ENCODE data around the gene PUM1. TPM values are rescaled to one million over a fixed set of nuclear protein-coding genes. Genes with fewer than 3 reads are reported as not detected.
"Not testable (repeated sequence)": the region's sequence is repeated elsewhere in the genome, so short reads cannot be mapped to it uniquely, and the experiment has no call there.

PUM1 gene
- total and polyA plus RNA-seq, 8 donors: 12.9 to 126 (median 78.5) TPM

DNA sequence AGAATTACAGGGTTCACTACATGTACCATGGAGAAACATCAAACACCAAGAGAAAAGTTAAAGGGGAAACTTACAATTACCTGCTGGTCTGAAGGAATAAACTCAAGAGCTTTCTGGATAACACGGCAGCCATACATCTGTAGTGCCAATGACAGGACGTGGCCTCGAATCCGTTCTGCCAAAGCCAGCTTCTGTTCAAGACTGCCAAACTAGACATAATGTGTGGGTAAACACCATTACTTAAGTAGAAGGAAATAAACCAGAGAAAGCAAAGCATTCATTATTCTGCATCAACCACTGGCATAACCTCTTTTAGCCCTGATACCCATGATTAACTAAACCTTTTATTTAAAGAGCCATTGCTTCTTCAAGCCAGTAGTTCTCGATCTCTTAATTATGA, 115.5 kb downstream of the PUM1 start:
- no peak for TF ChIP-seq POLR2A (IDR thresholded peaks at IDR 0.05)
- no peak for TF ChIP-seq EP300 (IDR thresholded peaks at IDR 0.05)
- TF ChIP-seq, protein P1, sequence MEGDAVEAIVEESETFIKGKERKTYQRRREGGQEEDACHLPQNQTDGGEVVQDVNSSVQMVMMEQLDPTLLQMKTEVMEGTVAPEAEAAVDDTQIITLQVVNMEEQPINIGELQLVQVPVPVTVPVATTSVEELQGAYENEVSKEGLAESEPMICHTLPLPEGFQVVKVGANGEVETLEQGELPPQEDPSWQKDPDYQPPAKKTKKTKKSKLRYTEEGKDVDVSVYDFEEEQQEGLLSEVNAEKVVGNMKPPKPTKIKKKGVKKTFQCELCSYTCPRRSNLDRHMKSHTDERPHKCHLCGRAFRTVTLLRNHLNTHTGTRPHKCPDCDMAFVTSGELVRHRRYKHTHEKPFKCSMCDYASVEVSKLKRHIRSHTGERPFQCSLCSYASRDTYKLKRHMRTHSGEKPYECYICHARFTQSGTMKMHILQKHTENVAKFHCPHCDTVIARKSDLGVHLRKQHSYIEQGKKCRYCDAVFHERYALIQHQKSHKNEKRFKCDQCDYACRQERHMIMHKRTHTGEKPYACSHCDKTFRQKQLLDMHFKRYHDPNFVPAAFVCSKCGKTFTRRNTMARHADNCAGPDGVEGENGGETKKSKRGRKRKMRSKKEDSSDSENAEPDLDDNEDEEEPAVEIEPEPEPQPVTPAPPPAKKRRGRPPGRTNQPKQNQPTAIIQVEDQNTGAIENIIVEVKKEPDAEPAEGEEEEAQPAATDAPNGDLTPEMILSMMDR (IDR thresholded peaks at IDR 0.05): no peak
- TF ChIP-seq POLR2AphosphoS5 (IDR thresholded peaks at IDR 0.05): no peak
- Histone ChIP-seq H3K27ac (no peak overlapping the region), H3K27me3 (no peaks in the 10 kb centered on the region), H3K36me3 (peaks cover 63 to 96% (median 95%) of the 10 kb centered on the region in 4 donors), H3K4me1 (peaks cover 0 to 4% (median 0%) of the 10 kb centered on the region in 4 donors), H3K9me3 (no peaks in the 10 kb centered on the region), H3K4me3 (no peak overlapping the region)
- intact Hi-C loops (cut with DNase I; ENCODE audit: low total_unique reads): no loop called here
- no peak for DNase-seq
- WGBS, 5 donors: 42 to 74% (median 72%) methylated on average over 5 of the region's 5 CpGs

DNA sequence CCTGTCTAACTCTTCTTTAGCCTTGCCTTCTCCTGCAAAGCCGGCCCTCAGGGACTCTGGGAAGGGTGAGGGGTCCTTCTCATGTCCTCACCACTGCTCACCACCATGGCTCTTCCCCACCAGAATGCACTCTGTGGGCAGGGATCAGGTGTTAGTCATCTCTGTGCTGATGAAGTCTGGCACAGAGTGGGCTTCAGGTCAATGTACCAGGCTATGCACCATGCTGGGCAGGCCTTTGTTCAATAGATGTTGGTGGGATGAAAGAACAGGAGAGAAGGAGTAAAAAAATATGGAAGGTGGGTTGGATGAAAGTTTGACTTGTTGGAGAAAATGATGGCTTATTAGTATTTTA, 116.1 kb downstream of the PUM1 start:
- DNase-seq; intact Hi-C loops (cut with DNase I; ENCODE audit: low total_unique reads); H3K27me3 ChIP-seq; H3K27ac ChIP-seq; H3K4me1 ChIP-seq; H3K9me3 ChIP-seq; H3K4me3 ChIP-seq: not testable (repeated sequence)
- no CpG with 5 or more reads among the region's 1 CpG for WGBS, 5 donors
- peaks cover 63 to 96% (median 95%) of the 10 kb centered on the region in 4 donors for H3K36me3 ChIP-seq

DNA sequence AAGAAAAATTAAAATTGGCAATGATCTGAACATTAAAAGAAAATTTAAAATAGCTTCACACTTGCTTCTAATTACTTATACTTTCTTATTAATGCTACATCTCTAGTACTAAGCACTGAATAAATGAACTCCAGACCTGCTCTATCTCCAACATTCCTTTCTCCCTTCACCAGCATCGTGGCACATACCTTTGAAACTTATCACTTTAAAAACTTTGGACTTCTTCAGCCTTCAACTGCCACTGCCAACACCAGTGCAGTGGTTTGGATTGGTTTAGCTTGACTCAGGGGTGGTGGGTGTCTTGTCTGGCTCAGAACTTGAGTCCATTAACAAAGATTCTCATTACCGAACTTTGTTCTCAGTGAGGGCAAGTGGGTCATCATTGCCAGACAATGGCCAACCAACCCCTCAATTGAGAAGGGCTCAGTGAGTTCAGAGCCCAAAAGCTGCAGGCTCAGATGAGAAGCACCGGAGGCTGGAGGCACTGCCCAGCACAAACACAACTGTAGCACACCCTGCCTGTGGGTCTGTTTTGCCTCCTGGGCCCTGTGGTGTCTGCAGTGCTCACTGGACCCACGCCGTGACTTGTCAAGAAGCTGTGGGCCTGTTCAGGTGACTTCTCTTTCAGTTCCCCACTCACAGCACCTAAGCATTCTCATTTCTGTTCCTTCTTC, 116.6 kb downstream of the PUM1 start:
- 33 to 61% (median 39%) methylated on average over 1 to 2 of the region's 5 CpGs for WGBS, 5 donors
- peaks cover 62 to 96% (median 95%) of the 10 kb centered on the region in 4 donors for H3K36me3 ChIP-seq
- intact Hi-C loops (cut with DNase I; ENCODE audit: low total_unique reads); H3K27me3 ChIP-seq; H3K4me1 ChIP-seq; DNase-seq; H3K27ac ChIP-seq; H3K9me3 ChIP-seq; H3K4me3 ChIP-seq: not testable (repeated sequence)

DNA sequence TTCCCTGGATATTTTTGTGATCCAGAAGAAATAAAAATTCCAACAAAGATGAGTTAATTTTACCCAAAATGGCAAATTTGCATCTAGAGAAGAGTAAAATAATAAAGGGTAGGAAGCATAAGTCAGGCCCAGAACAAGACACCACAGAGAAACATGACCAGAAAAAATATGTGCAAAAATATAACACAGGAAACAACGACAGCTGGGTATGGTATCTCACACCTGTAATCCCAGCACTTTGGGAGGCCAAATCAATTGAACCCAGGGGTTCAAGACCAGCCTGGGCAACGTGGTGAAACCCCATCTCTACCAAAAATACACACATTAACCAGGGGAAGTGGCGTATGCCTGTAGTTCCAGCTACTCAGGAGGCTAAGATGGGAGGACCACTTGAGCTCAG, 117.2 kb downstream of the PUM1 start:
- H3K4me3 ChIP-seq: no peak overlapping the region
- H3K36me3 ChIP-seq: peaks cover 62 to 96% (median 94%) of the 10 kb centered on the region in 4 donors
- intact Hi-C loops (cut with DNase I; ENCODE audit: low total_unique reads): no loop called here
- peaks cover 0 to 4% (median 0%) of the 10 kb centered on the region in 4 donors for H3K4me1 ChIP-seq
- H3K27ac ChIP-seq: no peak overlapping the region
- H3K9me3 ChIP-seq: no peaks in the 10 kb centered on the region
- no peaks in the 10 kb centered on the region for H3K27me3 ChIP-seq
- 88 to 93% (median 92%) methylated on average over 3 of the region's 3 CpGs for WGBS, 5 donors
- TF ChIP-seq POLR2AphosphoS5 (IDR thresholded peaks at IDR 0.05) (no peak), EP300 (IDR thresholded peaks at IDR 0.05) (no peak), POLR2A (IDR thresholded peaks at IDR 0.05) (no peak)
- TF ChIP-seq, protein P1 (IDR thresholded peaks at IDR 0.05): no peak
- no peak for DNase-seq

DNA sequence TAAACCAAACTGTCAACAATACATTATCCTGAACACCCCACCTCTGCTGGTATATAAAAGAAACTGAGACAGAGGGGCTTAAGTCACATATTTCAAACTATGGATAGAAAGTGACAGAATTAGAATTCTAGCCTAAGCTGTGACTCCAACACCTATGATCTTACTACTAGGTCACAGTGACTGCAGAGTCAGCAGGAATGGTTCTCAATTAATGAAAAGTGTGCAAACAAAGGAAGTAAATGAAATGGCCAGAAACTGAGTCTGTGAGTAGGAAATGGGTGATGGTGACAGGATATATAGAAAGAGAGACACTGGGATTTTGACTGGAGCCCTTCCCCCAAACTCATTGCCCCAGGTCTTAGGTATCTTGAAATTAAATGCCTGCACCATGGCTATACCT, 118.3 kb downstream of the PUM1 start:
- H3K9me3 ChIP-seq: no peaks in the 10 kb centered on the region
- intact Hi-C loops (cut with DNase I; ENCODE audit: low total_unique reads): no loop called here
- no peaks in the 10 kb centered on the region for H3K27me3 ChIP-seq
- H3K27ac ChIP-seq: no peak overlapping the region
- DNase-seq: no peak
- TF ChIP-seq EP300 (IDR thresholded peaks at IDR 0.05) (no peak), POLR2A (IDR thresholded peaks at IDR 0.05) (no peak), POLR2AphosphoS5 (IDR thresholded peaks at IDR 0.05) (no peak)
- TF ChIP-seq, protein P1 (IDR thresholded peaks at IDR 0.05): no peak
- peaks cover 56 to 96% (median 94%) of the 10 kb centered on the region in 4 donors for H3K36me3 ChIP-seq
- H3K4me1 ChIP-seq: peaks cover 0 to 6% (median 0%) of the 10 kb centered on the region in 4 donors
- no peak overlapping the region for H3K4me3 ChIP-seq
